H1 (cell line): ENCODE results near the gene FKBP1A.
"Not testable (repeated sequence)": the region's sequence is repeated elsewhere in the genome, so short reads cannot be mapped to it uniquely, and the experiment has no call there.

ENCODE experiments used
- CHD2 ChIP-seq: IDR thresholded peaks from 2 replicates; pipeline ENCODE4 v1.6.1; 2012; ENCODE audit warnings: low read length, improper control_type of control experiment
- CHD7 ChIP-seq: fragments of 300-600 bp; sonication (generic); IDR thresholded peaks from 2 replicates; pipeline ENCODE4 v1.7.1; 2012; ENCODE audit warnings: low read length, moderate library complexity, mild to moderate bottlenecking, inconsistent platforms; ENCODE audit not compliant: insufficient replicate concordance
- CTCF ChIP-seq, 3 experiments: IDR thresholded peaks; 1 replicate in 2 of 3; 2 replicates in 1 of 3; pipeline versions ENCODE4 v1.5.1 to v1.6.1; 2011; ENCODE audit warnings: low read length in 3 of 3, mild to moderate bottlenecking in 3 of 3, inconsistent platforms in 2 of 3, low read depth in 1 of 3, moderate library complexity in 1 of 3; ENCODE audit not compliant: insufficient read depth in 1 of 3; ENCODE audit errors: control extremely low read depth in 1 of 3
- GTF2F1 ChIP-seq: IDR thresholded peaks from 2 replicates; pipeline ENCODE4 v1.6.1; 2012; ENCODE audit warnings: low read depth, low read length, improper control_type of control experiment, borderline replicate concordance
- POLR2A ChIP-seq, 2 experiments: IDR thresholded peaks; 1 replicate in 1 of 2; 2 replicates in 1 of 2; pipeline ENCODE4 v1.6.1; 2011; ENCODE audit warnings: low read depth in 2 of 2, low read length in 2 of 2, mild to moderate bottlenecking in 2 of 2; ENCODE audit errors: control extremely low read depth in 1 of 2
- RXRA ChIP-seq: IDR thresholded peaks from 2 replicates; pipeline ENCODE4 v1.6.1; 2011; ENCODE audit warnings: low read depth, mild to moderate bottlenecking, low read length, moderate library complexity; ENCODE audit not compliant: insufficient read depth
- SP1 ChIP-seq: IDR thresholded peaks from 2 replicates; pipeline ENCODE4 v1.6.1; 2011; ENCODE audit warnings: low read depth, low read length

- TF ChIP-seq SP1; CTCF (IDR thresholded peaks at IDR 0.05; ENCODE audit: control extremely low read depth in 1 of 3, insufficient read depth in 1 of 3, low read depth in 1 of 3, low read length in 3 of 3); CHD7; CHD2; RXRA; POLR2A (IDR thresholded peaks at IDR 0.05; ENCODE audit: control extremely low read depth in 1 of 2, low read depth in 2 of 2, low read length in 2 of 2); GTF2F1: not testable (repeated sequence)
Measured at GRCh38 chr20:1343446-1344124, 49.3 kb downstream of the FKBP1A start.
